Measurements from ENCODE around the gene KCNAB2. TPM values are rescaled to one million over a fixed set of nuclear protein-coding genes. Genes with fewer than 3 reads are reported as not detected.

The KCNAB2 gene
- total RNA-seq, 1 donor from 2014 or later: 307 TPM

DNA sequence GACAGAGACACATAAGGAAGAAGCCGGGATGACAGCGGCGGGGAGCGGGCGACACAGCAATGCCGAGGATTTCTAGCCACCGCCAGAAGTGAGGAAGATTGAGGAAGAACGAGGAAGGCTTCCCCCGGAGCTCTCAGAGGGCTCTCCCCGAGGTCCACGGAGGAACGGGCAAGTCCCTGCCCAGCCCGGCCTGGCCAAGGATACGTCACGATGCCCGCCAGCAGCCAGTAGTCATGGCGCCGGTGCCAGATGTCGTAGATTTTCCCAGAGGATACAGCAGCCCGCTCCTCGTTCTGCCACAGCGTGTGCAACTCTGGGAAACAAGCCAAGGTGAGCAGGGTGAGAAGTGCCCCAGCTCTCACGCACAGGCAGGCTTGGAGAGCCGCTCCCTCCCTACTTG lies 65.9 kb downstream of the KCNAB2 start:
- intact Hi-C loops (cut with micrococcal nuclease): no loop called here
- H3K27ac Mint-ChIP-seq: no peak overlapping the region
- no peak for DNase-seq (ENCODE audit: low spot score)
- peaks cover 3% of the 10 kb centered on the region for H3K4me1 Mint-ChIP-seq (ENCODE audit: low read depth)
- no peaks in the 10 kb centered on the region for H3K36me3 Mint-ChIP-seq (ENCODE audit: low read depth)
- H3K9me3 Mint-ChIP-seq: no peaks in the 10 kb centered on the region
- H3K27me3 Mint-ChIP-seq (ENCODE audit: low read depth): peaks cover 7% of the 10 kb centered on the region
- H3K4me3 Mint-ChIP-seq (ENCODE audit: low read depth): no peak overlapping the region

DNA sequence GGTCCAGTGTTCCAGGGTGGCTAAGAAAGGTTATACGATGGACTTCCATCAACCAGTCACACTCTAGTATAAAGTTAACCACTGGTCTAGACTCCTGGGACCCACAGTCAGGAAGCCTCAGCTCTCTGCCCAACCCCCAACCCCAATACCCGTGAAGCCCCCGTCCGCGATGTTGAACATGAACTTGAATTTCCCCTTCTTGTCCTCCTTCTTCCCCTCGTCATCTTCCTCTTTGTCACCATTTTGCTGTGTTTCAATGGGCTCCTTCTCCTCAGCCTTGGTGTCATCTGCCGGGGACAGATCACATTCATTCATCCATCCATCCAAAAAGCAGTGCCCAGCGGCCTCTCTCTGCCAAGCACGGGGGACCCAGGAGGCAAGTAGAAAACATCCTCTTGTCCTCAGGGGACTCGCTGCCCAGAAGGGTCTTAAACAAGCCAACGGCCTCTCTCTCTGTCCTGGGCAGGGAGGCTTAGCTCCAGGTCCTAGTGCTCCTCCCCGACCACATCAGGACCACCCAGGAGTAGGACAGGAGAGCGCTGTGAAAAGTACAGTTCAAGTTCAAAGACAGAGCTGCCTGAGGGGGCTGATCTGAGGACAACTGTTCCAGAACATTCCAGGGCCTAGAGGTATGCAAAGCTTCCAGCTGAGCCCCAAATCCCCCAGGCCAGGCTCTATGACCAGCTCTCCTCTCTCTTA lies 66.5 kb downstream of the KCNAB2 start:
- H3K4me1 Mint-ChIP-seq (ENCODE audit: low read depth): peaks cover 7% of the 10 kb centered on the region
- peaks cover 12% of the 10 kb centered on the region for H3K27me3 Mint-ChIP-seq (ENCODE audit: low read depth)
- no peak overlapping the region for H3K27ac Mint-ChIP-seq
- H3K36me3 Mint-ChIP-seq (ENCODE audit: low read depth): no peaks in the 10 kb centered on the region
- H3K9me3 Mint-ChIP-seq: peaks cover 5% of the 10 kb centered on the region
- intact Hi-C loops (cut with micrococcal nuclease): no loop called here
- H3K4me3 Mint-ChIP-seq (ENCODE audit: low read depth): no peak overlapping the region
- DNase-seq (ENCODE audit: low spot score): no peak

DNA sequence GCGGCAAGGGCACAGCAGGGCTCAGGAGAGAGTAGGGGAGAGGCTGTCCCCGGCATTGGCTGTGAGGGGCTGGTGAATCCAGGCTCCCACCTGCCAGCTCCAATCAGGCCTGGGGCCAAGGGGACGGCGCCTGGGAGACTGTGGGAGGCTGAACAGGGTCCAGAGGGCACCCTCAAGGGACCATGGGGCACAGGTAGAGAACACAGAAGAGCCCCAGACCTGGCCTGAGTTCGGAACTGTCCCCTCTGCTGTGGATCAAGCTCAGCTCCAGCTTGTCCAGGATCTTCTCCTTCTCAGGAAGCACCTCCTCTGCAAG lies 67.0 kb downstream of the KCNAB2 start:
- no peaks in the 10 kb centered on the region for H3K36me3 Mint-ChIP-seq (ENCODE audit: low read depth)
- intact Hi-C loops (cut with micrococcal nuclease): no loop called here
- no peak overlapping the region for H3K27ac Mint-ChIP-seq
- H3K9me3 Mint-ChIP-seq: peaks cover 6% of the 10 kb centered on the region
- H3K4me3 Mint-ChIP-seq (ENCODE audit: low read depth): no peak overlapping the region
- peaks cover 7% of the 10 kb centered on the region for H3K4me1 Mint-ChIP-seq (ENCODE audit: low read depth)
- peaks cover 12% of the 10 kb centered on the region for H3K27me3 Mint-ChIP-seq (ENCODE audit: low read depth)
- no peak for DNase-seq (ENCODE audit: low spot score)

DNA sequence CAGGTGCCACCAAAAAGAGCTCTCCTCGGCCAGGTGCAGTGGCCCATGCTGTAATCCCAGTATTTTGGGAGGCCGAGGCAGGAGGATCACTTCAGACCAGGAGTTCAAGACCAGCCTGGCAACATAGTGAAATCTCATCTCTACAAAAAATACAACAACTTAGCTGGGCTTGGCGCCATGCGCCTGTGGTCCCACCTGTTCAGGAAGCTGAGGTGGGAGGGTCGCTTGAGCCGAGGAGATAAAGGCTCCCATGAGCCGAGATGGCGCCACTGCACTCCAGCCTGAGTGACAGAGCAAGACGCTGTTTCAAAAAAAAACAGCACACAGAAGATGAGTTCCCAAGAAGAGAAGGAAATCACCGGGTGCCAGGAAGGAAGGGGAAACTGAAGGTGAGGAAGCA lies 67.4 kb downstream of the KCNAB2 start:
- H3K4me1 Mint-ChIP-seq (ENCODE audit: low read depth): peaks cover 7% of the 10 kb centered on the region
- H3K27me3 Mint-ChIP-seq (ENCODE audit: low read depth): peaks cover 12% of the 10 kb centered on the region
- no peak overlapping the region for H3K27ac Mint-ChIP-seq
- intact Hi-C loops (cut with micrococcal nuclease): no loop called here
- no peak for DNase-seq (ENCODE audit: low spot score)
- peaks cover 6% of the 10 kb centered on the region for H3K9me3 Mint-ChIP-seq
- H3K36me3 Mint-ChIP-seq (ENCODE audit: low read depth): no peaks in the 10 kb centered on the region
- H3K4me3 Mint-ChIP-seq (ENCODE audit: low read depth): no peak overlapping the region

DNA sequence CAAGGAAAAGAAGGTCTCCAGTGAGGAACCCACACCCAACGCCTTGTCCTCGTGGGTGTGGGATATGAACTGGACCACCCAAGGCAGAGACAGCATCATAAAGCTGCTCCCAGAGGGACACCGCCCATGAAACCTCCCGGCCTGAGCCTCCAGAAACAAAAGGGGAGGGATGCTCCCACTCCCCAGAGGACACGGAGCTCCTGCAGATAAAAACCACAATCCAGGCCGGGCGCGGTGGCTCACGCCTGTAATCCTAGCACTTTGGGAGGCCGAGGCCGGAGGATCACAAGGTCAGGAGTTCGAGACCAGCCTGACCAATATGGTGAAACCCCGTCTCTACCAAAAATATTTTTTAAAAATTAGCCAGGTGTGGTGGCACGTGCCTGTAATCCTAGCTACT lies 68.1 kb downstream of the KCNAB2 start:
- H3K4me1 Mint-ChIP-seq (ENCODE audit: low read depth): peaks cover 7% of the 10 kb centered on the region
- peaks cover 12% of the 10 kb centered on the region for H3K27me3 Mint-ChIP-seq (ENCODE audit: low read depth)
- intact Hi-C loops (cut with micrococcal nuclease): no loop called here
- DNase-seq (ENCODE audit: low spot score): no peak
- H3K4me3 Mint-ChIP-seq (ENCODE audit: low read depth): no peak overlapping the region
- H3K9me3 Mint-ChIP-seq: peaks cover 6% of the 10 kb centered on the region
- no peaks in the 10 kb centered on the region for H3K36me3 Mint-ChIP-seq (ENCODE audit: low read depth)
- no peak overlapping the region for H3K27ac Mint-ChIP-seq

DNA sequence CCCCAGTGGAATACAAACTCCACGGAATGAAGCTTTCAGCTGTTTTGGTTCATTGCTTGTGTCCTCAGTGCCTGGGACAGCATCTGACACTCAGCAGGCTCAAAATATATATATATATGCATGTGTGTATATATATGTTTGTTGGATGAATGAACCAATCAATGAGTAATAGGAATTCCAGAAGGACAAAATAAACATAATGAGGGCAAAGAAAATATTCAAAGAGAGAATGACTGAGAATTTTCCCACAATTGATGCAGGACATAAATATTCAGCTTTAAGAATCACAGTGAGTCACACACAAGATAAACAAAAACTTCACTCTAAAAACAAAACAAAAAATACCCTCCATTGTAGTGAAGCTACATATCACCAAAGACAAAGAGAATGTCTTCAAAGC lies 70.4 kb downstream of the KCNAB2 start:
- H3K9me3 Mint-ChIP-seq: peaks cover 6% of the 10 kb centered on the region
- peaks cover 7% of the 10 kb centered on the region for H3K4me1 Mint-ChIP-seq (ENCODE audit: low read depth)
- intact Hi-C loops (cut with micrococcal nuclease): no loop called here
- H3K36me3 Mint-ChIP-seq (ENCODE audit: low read depth): no peaks in the 10 kb centered on the region
- H3K27ac Mint-ChIP-seq: no peak overlapping the region
- no peak for DNase-seq (ENCODE audit: low spot score)
- H3K27me3 Mint-ChIP-seq (ENCODE audit: low read depth): peaks cover 12% of the 10 kb centered on the region
- no peak overlapping the region for H3K4me3 Mint-ChIP-seq (ENCODE audit: low read depth)

DNA sequence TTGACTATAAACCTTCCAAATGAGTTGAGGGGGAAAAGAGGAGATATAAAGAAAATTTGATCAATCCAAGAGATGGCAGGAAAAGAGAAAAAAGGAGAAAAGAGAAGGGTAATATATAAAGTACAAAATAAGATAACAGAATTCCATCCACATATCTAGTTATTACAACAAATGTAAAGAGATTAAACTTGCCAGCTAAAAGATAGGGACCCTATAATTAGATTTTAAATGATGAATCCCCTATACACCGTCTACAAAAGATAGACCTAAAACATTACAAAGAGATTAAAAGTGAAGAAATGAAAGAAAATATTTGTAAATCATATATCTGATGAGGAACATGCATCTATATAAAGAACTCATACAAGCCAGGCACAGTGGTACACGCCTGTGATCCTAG lies 71.4 kb downstream of the KCNAB2 start:
- DNase-seq (ENCODE audit: low spot score): no peak
- H3K27me3 Mint-ChIP-seq (ENCODE audit: low read depth): peaks cover 12% of the 10 kb centered on the region
- intact Hi-C loops (cut with micrococcal nuclease): no loop called here
- H3K27ac Mint-ChIP-seq: no peak overlapping the region
- peaks cover 7% of the 10 kb centered on the region for H3K4me1 Mint-ChIP-seq (ENCODE audit: low read depth)
- no peak overlapping the region for H3K4me3 Mint-ChIP-seq (ENCODE audit: low read depth)
- peaks cover 6% of the 10 kb centered on the region for H3K9me3 Mint-ChIP-seq
- H3K36me3 Mint-ChIP-seq (ENCODE audit: low read depth): no peaks in the 10 kb centered on the region

DNA sequence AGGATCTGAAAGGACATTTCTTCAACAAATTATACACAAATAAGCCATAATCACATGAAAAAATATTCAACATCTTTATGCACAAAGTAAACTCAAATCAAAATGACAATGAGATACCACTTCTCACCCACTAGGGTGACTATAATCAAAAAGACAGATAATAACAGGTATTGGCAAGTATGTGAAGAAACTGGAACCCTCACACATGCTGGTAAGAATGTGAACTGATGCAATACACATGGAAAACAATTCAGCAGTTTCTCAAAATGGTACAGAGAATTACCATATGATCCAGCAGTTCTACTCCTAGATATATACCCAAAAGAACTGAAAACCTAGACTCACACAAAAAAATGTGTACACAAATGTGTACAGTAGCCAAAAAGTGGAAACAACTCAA lies 71.9 kb downstream of the KCNAB2 start:
- DNase-seq (ENCODE audit: low spot score): no peak
- Mint-ChIP-seq H3K36me3 (ENCODE audit: low read depth) (no peaks in the 10 kb centered on the region), H3K27me3 (ENCODE audit: low read depth) (peaks cover 11% of the 10 kb centered on the region), H3K4me1 (ENCODE audit: low read depth) (peaks cover 7% of the 10 kb centered on the region), H3K9me3 (peaks cover 6% of the 10 kb centered on the region), H3K27ac (no peak overlapping the region), H3K4me3 (ENCODE audit: low read depth) (no peak overlapping the region)
- intact Hi-C loops (cut with micrococcal nuclease): no loop called here

DNA sequence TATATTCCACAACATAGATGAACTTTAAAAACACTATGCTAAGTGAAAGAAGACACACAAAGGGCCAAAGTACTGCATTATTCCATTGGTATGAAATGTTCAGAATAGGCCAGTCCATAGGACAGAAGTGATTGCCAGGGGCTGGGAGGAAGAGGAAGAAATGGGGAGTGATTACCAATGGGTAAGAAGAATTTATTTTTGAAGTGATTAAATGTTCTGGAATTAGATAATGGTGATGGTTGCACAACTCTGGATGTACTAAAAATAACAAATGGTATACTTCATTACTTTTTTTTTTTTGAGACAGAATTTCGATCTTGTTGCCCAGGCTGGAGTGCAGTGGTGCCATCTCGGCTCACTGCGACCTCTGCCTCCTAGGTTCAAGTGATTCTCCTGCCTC lies 72.7 kb downstream of the KCNAB2 start:
- H3K9me3 Mint-ChIP-seq: peaks cover 6% of the 10 kb centered on the region
- no peak overlapping the region for H3K4me3 Mint-ChIP-seq (ENCODE audit: low read depth)
- H3K36me3 Mint-ChIP-seq (ENCODE audit: low read depth): no peaks in the 10 kb centered on the region
- DNase-seq (ENCODE audit: low spot score): no peak
- no peak overlapping the region for H3K27ac Mint-ChIP-seq
- H3K4me1 Mint-ChIP-seq (ENCODE audit: low read depth): peaks cover 7% of the 10 kb centered on the region
- intact Hi-C loops (cut with micrococcal nuclease): no loop called here
- peaks cover 11% of the 10 kb centered on the region for H3K27me3 Mint-ChIP-seq (ENCODE audit: low read depth)

DNA sequence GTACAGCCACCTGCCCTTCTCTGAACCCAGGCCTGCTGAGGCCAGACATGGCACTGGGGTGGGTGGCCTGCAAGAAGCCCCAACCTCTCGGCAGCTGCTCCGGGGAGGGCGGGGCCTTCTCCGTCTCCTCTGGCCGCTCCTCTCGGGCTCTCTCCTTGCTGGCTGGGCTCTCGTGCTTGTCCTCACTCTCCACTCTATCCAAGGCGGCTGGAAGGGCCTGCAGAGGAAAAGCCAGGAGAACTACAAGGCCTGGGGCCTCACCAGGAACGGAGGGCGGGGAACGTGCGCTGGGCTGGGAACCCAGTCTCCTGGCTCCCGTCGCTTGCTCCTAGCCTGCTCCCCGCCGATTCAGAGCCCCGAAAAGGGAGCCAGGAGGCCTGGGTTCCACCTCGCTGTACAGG lies 75.3 kb downstream of the KCNAB2 start:
- peaks cover 9% of the 10 kb centered on the region for H3K27me3 Mint-ChIP-seq (ENCODE audit: low read depth)
- no peak for DNase-seq (ENCODE audit: low spot score)
- H3K9me3 Mint-ChIP-seq: peaks cover 6% of the 10 kb centered on the region
- H3K27ac Mint-ChIP-seq: no peak overlapping the region
- H3K4me1 Mint-ChIP-seq (ENCODE audit: low read depth): peaks cover 7% of the 10 kb centered on the region
- no peak overlapping the region for H3K4me3 Mint-ChIP-seq (ENCODE audit: low read depth)
- intact Hi-C loops (cut with micrococcal nuclease): no loop called here
- H3K36me3 Mint-ChIP-seq (ENCODE audit: low read depth): no peaks in the 10 kb centered on the region

DNA sequence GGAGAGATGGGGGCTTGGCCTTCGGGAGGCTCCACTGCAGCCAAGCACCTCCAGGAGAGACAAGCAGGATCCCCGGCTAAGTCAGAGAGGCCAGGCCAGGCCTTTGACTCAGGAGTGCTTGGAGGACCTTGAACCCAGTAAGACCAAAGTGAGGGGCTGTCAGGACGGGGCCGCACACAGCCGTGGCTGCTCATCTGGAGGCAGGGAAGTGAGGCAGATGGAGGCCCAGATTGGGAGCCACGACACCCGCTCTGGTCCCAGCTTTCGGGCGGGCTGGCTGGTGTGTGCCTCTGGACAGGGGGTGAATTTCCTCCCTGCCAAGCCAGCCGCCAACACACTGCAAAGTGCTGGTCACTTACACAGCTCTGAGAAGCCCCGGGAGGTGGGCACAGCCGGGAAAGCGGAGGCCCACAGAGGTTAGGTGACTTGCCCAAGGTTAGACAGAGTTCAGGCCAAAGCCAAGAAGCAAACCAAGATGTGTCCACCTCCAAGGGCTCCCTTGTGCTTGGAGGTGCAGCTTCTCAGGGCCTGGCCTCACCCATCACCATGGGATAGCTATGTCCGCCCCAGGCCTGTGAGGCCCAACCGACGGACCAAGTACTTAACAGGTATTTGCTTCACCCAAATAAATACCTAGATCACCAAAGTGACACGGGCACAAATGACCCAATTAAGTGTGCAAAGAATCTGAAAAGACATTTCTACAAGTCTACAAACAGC lies 76.1 kb downstream of the KCNAB2 start:
- H3K27ac Mint-ChIP-seq: no peak overlapping the region
- no peaks in the 10 kb centered on the region for H3K36me3 Mint-ChIP-seq (ENCODE audit: low read depth)
- H3K9me3 Mint-ChIP-seq: peaks cover 4% of the 10 kb centered on the region
- intact Hi-C loops (cut with micrococcal nuclease): no loop called here
- peaks cover 1% of the 10 kb centered on the region for H3K4me1 Mint-ChIP-seq (ENCODE audit: low read depth)
- peaks cover 3% of the 10 kb centered on the region for H3K27me3 Mint-ChIP-seq (ENCODE audit: low read depth)
- H3K4me3 Mint-ChIP-seq (ENCODE audit: low read depth): no peak overlapping the region
- DNase-seq (ENCODE audit: low spot score): no peak

DNA sequence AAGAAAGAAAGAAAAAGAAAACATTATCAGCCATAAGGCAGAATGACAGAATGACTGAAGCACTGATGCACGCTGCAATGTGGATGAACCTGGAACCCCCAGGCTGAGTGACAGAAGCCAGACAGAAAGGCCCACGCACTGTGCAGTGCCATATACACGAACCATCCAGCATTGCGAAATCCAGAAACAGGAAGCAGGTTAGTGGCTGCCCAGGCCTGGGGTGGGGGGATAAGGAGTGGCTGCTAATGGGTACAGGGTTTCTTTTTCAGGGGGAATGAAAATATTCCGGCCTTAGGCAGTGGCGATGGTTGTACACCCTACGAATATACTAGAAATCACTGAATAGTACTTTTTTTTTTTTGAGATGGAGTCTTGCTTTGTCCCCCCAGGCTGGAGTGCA lies 77.4 kb downstream of the KCNAB2 start:
- H3K27ac Mint-ChIP-seq: no peak overlapping the region
- intact Hi-C loops (cut with micrococcal nuclease): no loop called here
- no peaks in the 10 kb centered on the region for H3K27me3 Mint-ChIP-seq (ENCODE audit: low read depth)
- no peaks in the 10 kb centered on the region for H3K9me3 Mint-ChIP-seq
- no peaks in the 10 kb centered on the region for H3K4me1 Mint-ChIP-seq (ENCODE audit: low read depth)
- DNase-seq (ENCODE audit: low spot score): no peak
- H3K36me3 Mint-ChIP-seq (ENCODE audit: low read depth): no peaks in the 10 kb centered on the region
- H3K4me3 Mint-ChIP-seq (ENCODE audit: low read depth): no peak overlapping the region

DNA sequence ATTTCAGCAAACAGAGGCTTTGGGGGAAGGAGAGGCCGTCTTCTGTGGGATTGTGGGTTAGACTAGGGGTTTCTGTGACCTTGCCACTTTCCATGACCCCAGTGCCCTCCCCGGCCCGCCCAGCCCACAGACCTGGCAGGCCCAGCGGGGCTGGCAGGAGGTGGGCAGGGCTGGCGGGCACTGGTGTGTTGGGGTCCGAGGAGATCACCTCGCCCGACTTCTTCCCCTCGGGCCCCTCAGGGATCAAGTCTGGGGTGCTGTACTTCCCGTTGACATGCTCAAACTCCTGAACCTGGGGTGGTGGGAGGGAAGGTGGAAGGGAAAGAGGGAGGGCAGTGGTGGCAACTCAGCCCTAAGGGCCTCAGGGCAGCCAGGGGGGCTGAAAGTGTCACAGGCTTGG lies 78.1 kb downstream of the KCNAB2 start:
- H3K4me3 Mint-ChIP-seq (ENCODE audit: low read depth): no peak overlapping the region
- H3K9me3 Mint-ChIP-seq: no peaks in the 10 kb centered on the region
- DNase-seq (ENCODE audit: low spot score): no peak
- no peaks in the 10 kb centered on the region for H3K4me1 Mint-ChIP-seq (ENCODE audit: low read depth)
- H3K27ac Mint-ChIP-seq: no peak overlapping the region
- H3K36me3 Mint-ChIP-seq (ENCODE audit: low read depth): no peaks in the 10 kb centered on the region
- H3K27me3 Mint-ChIP-seq (ENCODE audit: low read depth): no peaks in the 10 kb centered on the region
- intact Hi-C loops (cut with micrococcal nuclease): no loop called here

Data from activated T-helper 2 cell treated with anti-CD3 and anti-CD28 coated beads, Interferon-gamma antibody, Interleukin-2, Interleukin-4, amounts not matched to agents 10 μg/mL and 5 μg/mL and 100 μg/mL, durations not matched to agents 14 hours and 24 hours and 36 hours (primary cell).